Calu3 (cell line): Measurements from ENCODE around the gene FAM43A. TPM values are rescaled to one million over a fixed set of nuclear protein-coding genes. Genes with fewer than 3 reads are reported as not detected.
A peak's percentile ranks its signal among the peaks of the same experiment; 100 is the strongest.

Experiments
- BruUV-seq: library from RNA; stranded (reverse); fragments of 400-500 nt; replicated peaks from 2 replicates; lab custom pipeline; 2021; lab: Mats Ljungman, UMichigan
- CTCF ChIA-PET: fragments of 300-600 bp; sonication (Branson Sonifier 250); formaldehyde crosslinking; loops from one replicate; lab custom pipeline; 2022; ENCODE audit warnings: antibody characterized with exemption; lab: Charles Lee
- DNase-seq: peaks from one replicate; pipeline ENCODE4 v3.0.0; 2022
- H3K27ac Mint-ChIP-seq: one replicate; pipeline ENCODE4 v1.8.0; 2022; ENCODE audit warnings: mixed read lengths; ENCODE audit not compliant: unreplicated experiment
- H3K27me3 Mint-ChIP-seq: one replicate; pipeline ENCODE4 v1.8.0; 2022; ENCODE audit warnings: mixed read lengths; ENCODE audit not compliant: unreplicated experiment
- H3K36me3 Mint-ChIP-seq: one replicate; pipeline ENCODE4 v1.8.0; 2022; ENCODE audit warnings: mild to moderate bottlenecking, moderate library complexity, mixed read lengths; ENCODE audit not compliant: insufficient read depth, unreplicated experiment
- H3K4me1 Mint-ChIP-seq: one replicate; pipeline ENCODE4 v1.8.0; 2022; ENCODE audit warnings: mild to moderate bottlenecking, low read depth, mixed read lengths; ENCODE audit not compliant: unreplicated experiment
- H3K4me3 Mint-ChIP-seq: one replicate; pipeline ENCODE4 v1.8.0; 2022; ENCODE audit warnings: mild to moderate bottlenecking, low read depth, moderate library complexity, mixed read lengths; ENCODE audit not compliant: unreplicated experiment
- H3K9me3 Mint-ChIP-seq: one replicate; pipeline ENCODE4 v1.8.0; 2022; ENCODE audit warnings: low read depth, mixed read lengths; ENCODE audit not compliant: unreplicated experiment
- intact Hi-C: fragments of 100-400 bp; cut with micrococcal nuclease; formaldehyde crosslinking; loops from one replicate; pipeline ENCODE4 v1.10.0; 2022; ENCODE audit not compliant: unreplicated experiment
- total RNA-seq: library from RNA; stranded (reverse); gene quantifications from 2 replicates; pipeline ENCODE4 v1.2.3, GENCODE V29; 2022
- TF ChIP-seq, protein P1 (sequence below): fragments of 200-600 bp; IDR thresholded peaks from one replicate; pipeline ENCODE4 v1.8.0; 2022; ENCODE audit warnings: antibody characterized with exemption; ENCODE audit not compliant: unreplicated experiment

Gene FAM43A
- total RNA-seq, 1 experiment from 2014 or later, result 1.8 TPM

DNA sequence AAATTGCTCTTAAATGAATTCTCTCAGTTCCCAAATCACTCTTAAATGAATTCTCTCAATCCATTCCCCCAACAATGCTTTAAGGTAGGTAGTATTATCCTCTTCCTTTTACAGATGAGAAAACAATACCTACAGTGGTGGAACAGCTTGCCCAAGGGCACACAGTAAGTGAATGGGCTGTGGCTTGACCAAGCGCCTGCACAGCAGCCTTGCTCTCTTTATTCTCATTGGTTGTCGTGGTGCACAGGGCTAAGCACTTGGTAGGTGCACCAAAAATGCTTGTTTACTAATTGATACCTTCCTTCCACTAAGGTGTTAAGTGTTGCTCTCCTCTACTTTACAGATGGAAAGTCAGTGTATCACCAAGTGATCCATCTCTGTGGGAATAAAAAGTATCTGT is 43.3 kb downstream of the FAM43A start:
- H3K4me3 Mint-ChIP-seq, result no peak overlapping the region
- TF ChIP-seq, protein P1, sequence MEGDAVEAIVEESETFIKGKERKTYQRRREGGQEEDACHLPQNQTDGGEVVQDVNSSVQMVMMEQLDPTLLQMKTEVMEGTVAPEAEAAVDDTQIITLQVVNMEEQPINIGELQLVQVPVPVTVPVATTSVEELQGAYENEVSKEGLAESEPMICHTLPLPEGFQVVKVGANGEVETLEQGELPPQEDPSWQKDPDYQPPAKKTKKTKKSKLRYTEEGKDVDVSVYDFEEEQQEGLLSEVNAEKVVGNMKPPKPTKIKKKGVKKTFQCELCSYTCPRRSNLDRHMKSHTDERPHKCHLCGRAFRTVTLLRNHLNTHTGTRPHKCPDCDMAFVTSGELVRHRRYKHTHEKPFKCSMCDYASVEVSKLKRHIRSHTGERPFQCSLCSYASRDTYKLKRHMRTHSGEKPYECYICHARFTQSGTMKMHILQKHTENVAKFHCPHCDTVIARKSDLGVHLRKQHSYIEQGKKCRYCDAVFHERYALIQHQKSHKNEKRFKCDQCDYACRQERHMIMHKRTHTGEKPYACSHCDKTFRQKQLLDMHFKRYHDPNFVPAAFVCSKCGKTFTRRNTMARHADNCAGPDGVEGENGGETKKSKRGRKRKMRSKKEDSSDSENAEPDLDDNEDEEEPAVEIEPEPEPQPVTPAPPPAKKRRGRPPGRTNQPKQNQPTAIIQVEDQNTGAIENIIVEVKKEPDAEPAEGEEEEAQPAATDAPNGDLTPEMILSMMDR, result no peak
- no TSS peak for BruUV-seq
- DNase-seq, result no peak
- H3K27ac Mint-ChIP-seq, result no peak overlapping the region
- CTCF ChIA-PET, result interaction anchor here (0.6 to 1.1 kb wide), 2 partner anchors 9 to 583 kb away, joined by 3 to 6 read pairs; no protein-coding TSS in a partner anchor
- H3K36me3 Mint-ChIP-seq, result peaks cover 5% of the 10 kb centered on the region
- H3K9me3 Mint-ChIP-seq, result no peaks in the 10 kb centered on the region
- peaks cover 8% of the 10 kb centered on the region for H3K27me3 Mint-ChIP-seq
- intact Hi-C loops, result no loop called here
- H3K4me1 Mint-ChIP-seq, result peaks cover 16% of the 10 kb centered on the region

DNA sequence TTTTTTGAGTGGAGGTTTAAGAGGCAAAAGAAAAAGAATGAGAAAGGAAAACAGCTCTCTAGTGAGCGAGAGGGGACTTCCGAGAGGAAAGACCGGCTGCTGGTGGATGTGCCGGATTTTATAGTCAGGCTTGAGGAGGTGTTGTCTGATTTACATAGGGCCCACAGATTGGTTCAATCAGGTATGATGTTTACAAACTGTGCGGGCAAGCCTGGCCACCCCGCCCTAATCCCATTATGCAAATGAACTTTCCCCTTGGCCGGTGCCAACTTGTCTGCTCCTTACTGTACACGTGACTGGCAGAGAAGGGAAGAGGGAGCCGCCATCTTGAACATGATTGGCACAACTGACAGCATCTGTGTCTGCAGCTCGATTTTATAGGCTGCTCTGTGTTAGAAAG is 44.7 kb downstream of the FAM43A start:
- peak; percentile 74 for DNase-seq
- H3K9me3 Mint-ChIP-seq, result peaks cover 2% of the 10 kb centered on the region
- CTCF ChIA-PET, result interaction anchor here (0.6 to 1.2 kb wide), 2 partner anchors 29 to 43 kb away, joined by 4 to 5 read pairs; no protein-coding TSS in a partner anchor
- TF ChIP-seq, protein P1, result no peak
- BruUV-seq, result no TSS peak
- no peak overlapping the region for H3K27ac Mint-ChIP-seq
- no peak overlapping the region for H3K4me3 Mint-ChIP-seq
- intact Hi-C loops, result no loop called here
- H3K36me3 Mint-ChIP-seq, result peaks cover 5% of the 10 kb centered on the region
- H3K4me1 Mint-ChIP-seq, result peaks cover 16% of the 10 kb centered on the region
- H3K27me3 Mint-ChIP-seq, result no peaks in the 10 kb centered on the region

DNA sequence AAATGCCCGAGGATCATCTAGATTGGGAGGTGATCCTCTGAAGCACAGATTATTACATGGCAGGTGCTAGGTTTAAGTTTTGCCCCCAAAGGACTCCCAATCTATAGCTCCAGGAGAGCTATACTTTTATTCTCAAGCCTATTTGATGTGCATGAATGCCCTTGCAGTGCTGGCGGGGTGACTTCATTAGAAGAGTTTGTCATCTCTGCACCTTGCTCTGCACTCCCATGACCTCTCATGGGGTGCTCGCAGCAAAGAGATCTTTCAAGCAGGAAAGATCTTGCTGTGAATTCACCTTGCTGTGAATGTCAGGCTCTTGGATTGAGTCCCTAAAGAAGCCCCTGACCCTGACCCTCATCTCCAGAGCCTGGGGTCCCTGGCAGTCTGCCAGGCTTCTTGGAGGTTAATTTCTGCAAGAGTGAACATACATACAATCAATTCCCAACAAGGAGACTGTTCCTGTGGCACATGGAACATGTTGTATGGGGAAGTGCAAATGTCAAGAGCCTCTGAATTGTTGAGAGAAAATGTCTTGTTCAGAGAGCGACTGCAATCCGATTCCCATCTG is 45.9 kb downstream of the FAM43A start:
- CTCF ChIA-PET, result interaction anchor here (1.1 to 1.2 kb wide), 2 partner anchors 24 to 44 kb away, joined by 3 to 4 read pairs; no protein-coding TSS in a partner anchor
- H3K36me3 Mint-ChIP-seq, result peaks cover 5% of the 10 kb centered on the region
- intact Hi-C loops, result no loop called here
- H3K4me1 Mint-ChIP-seq, result peaks cover 16% of the 10 kb centered on the region
- H3K4me3 Mint-ChIP-seq, result no peak overlapping the region
- H3K27me3 Mint-ChIP-seq, result no peaks in the 10 kb centered on the region
- no peak overlapping the region for H3K27ac Mint-ChIP-seq
- no peak for DNase-seq
- BruUV-seq, result no TSS peak
- peaks cover 5% of the 10 kb centered on the region for H3K9me3 Mint-ChIP-seq
- TF ChIP-seq, protein P1, result no peak

DNA sequence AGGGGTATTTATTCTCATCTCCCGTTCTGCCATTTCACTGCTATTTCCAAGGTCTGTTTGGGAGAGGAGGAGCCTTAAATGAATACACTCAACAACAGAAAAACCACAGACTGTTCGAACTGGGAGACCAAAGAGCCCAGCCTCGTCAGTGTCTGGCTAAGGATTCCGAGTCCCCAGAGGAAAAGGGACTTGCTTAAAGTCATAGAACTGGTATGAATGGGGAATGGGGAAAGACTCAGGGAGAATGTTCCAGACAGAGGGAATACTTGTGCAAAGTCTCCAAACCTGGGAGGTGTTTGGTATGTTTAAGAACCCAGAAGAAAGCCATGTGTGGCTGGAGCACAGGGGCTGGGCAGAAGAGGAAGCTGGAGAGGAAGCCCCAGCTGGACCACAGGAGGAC is 46.9 kb downstream of the FAM43A start:
- no TSS peak for BruUV-seq
- H3K36me3 Mint-ChIP-seq, result peaks cover 5% of the 10 kb centered on the region
- intact Hi-C loops, result no loop called here
- no peak for DNase-seq
- H3K9me3 Mint-ChIP-seq, result peaks cover 5% of the 10 kb centered on the region
- peaks cover 16% of the 10 kb centered on the region for H3K4me1 Mint-ChIP-seq
- CTCF ChIA-PET, result interaction anchor here (0.8 kb wide), 1 partner anchor 10 kb away, joined by 3 read pairs; no protein-coding TSS in a partner anchor
- TF ChIP-seq, protein P1, result no peak
- no peaks in the 10 kb centered on the region for H3K27me3 Mint-ChIP-seq
- no peak overlapping the region for H3K4me3 Mint-ChIP-seq
- H3K27ac Mint-ChIP-seq, result no peak overlapping the region
